GM12864 (cell line): ENCODE results near the gene UBE2QL1.

Source experiments
- DNase-seq: peaks from one replicate; pipeline ENCODE4 v3.0.0-alpha.2; 2011; ENCODE audit warnings: low read depth
- H3K4me3 ChIP-seq: 2 replicates; pipeline ENCODE4 v1.5.1; 2011; ENCODE audit warnings: mild to moderate bottlenecking, low read depth, low read length, control low read depth
- CTCF ChIP-seq: IDR thresholded peaks from 2 replicates; pipeline ENCODE4 v1.5.1; 2011; ENCODE audit warnings: low read depth, mild to moderate bottlenecking, moderate library complexity, low read length, control low read depth, inconsistent platforms; ENCODE audit errors: missing control alignments

The UBE2QL1 gene

GRCh38 chr5:6439588-6440550 is 8.8 kb upstream of the UBE2QL1 start:
- TF ChIP-seq CTCF: no peak
- no peak for DNase-seq
- no peak overlapping the region for H3K4me3 ChIP-seq

DNA sequence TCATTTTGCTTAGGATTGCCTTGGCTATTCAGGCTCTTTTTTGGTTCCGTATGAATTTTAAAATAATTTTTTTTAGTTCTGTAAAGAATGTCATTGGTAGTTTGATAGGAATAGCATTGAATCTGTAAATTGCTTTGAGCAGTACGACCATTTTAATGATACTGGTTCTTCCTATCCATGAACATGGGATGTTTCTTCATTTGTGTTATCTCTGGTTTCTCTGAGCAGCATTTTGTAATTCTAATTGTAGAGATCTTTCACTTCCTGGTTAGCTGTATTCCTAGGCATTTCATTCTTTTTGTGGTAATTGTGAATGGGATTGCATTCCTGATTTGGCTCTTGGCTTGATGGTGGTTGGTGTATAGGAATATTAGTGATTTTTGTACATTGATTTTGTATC is 6.3 kb upstream of the UBE2QL1 start:
- no peak for TF ChIP-seq CTCF
- DNase-seq: no peak
- no peak overlapping the region for H3K4me3 ChIP-seq

GRCh38 chr5:6443326-6443725 is 5.3 kb upstream of the UBE2QL1 start:
- TF ChIP-seq CTCF: no peak
- H3K4me3 ChIP-seq: no peak overlapping the region
- no peak for DNase-seq

DNA sequence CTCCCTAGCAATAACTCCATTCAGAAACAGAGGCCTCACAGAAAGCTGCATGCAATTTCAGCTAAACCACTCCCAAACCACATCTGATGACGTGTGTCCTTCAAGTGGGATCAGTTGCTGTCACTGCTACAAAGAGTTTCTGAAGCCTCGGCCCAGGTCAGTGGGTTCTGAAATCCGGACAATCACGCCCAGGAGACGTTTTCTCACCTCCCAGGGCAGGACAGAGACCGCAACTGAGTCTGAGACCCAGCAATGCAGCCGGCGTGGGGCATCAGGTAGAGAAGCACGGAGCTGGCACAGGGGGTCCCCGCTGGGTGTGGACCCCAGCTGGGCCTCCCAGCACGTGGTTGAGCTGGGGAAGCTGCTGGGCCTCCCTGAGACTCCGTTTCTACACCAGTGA is 2.6 kb upstream of the UBE2QL1 start:
- no peak overlapping the region for H3K4me3 ChIP-seq
- no peak for TF ChIP-seq CTCF
- DNase-seq: no peak

DNA sequence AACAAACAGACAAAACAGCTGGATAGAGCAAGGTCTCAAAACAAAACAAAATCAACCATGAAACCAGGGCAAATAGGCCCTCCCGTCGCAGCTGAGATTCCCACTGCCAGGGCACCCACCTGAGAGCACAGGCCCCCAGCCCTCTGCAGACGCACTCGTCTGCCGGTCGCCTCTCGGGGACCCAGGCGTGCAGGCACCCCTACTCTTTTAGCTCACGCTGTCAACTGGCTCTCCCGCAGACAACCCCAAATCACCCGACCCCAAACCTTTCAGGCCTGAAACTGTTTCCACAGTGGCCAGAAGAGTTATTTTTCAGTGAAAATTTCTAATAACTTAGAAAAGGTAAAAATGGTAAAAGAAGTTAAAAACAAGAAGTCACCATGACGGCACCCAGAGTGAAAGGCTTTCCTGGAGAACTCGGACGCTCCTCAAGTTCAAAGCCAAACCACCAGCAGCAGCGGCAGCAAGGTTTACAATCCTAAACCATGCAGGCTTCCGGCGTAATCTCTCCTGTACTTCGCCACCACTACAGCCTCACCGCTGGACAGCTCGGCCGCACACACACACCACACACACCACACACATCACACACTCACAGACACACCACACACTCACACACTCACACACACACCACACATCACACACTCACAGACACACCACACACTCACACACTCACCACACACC is 1.9 kb upstream of the UBE2QL1 start:
- DNase-seq: no peak
- no peak for TF ChIP-seq CTCF
- no peak overlapping the region for H3K4me3 ChIP-seq

DNA sequence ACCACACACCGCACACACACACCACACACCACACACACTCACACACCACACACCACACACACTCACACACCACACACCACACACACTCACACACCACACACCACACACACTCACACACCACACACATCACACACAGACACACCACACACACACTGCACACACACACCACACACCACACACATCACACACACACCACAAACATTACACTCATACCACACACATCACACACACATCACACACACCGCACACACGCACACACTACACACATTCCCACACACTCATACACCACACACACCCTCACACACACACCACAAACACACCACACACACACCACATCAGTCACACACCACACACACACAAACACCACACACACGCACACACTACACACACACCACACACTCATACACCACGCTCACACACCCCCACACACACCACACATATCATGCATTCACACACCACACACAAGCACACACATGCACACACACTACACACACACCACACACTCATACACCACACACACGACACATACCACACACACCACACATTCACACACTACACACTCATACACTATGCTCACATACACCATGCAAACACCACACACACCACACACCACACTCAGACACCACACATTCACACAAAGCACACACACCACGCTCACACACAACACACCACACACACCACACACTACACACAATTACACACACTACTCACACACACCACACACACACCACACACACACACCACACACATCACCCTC is 1.1 kb upstream of the UBE2QL1 start:
- no peak for DNase-seq
- TF ChIP-seq CTCF: no peak
- no peak overlapping the region for H3K4me3 ChIP-seq
